SK-N-SH treated with all-trans-retinoic acid at 6 μM for 48 hours (cell line): ENCODE measurements around the gene ERN1.

Experiments used
- ATAC-seq: fragments of 200-7000 bp; cut with Tn5 transposase; 3 replicates; pipeline ENCODE4 v1.9.1; 2020; ENCODE audit warnings: mild to moderate bottlenecking, moderate library complexity
- ARNTL ChIP-seq: fragments of 450-650 bp; formaldehyde crosslinking; IDR thresholded peaks from 2 replicates; pipeline ENCODE4 v1.5.0; 2020; ENCODE audit warnings: low read depth, mild to moderate bottlenecking, moderate library complexity, borderline replicate concordance
- BACH2 ChIP-seq: fragments of 250-450 bp; sonication (Bioruptor Pico); IDR thresholded peaks from 2 replicates; pipeline ENCODE4 v1.9.0; 2021; ENCODE audit warnings: mild to moderate bottlenecking, borderline replicate concordance
- CSDC2 ChIP-seq: fragments of 250-450 bp; sonication (Bioruptor Pico); IDR thresholded peaks from 2 replicates; pipeline ENCODE4 v1.5.0; 2020; ENCODE audit warnings: mild to moderate bottlenecking, moderate library complexity
- CSRNP3 ChIP-seq: fragments of 250-450 bp; sonication (Bioruptor Pico); IDR thresholded peaks from 2 replicates; pipeline ENCODE4 v1.5.1; 2021; ENCODE audit warnings: mild to moderate bottlenecking, moderate library complexity
- ESRRG ChIP-seq: fragments of 250-450 bp; sonication (Bioruptor Pico); IDR thresholded peaks from 2 replicates; pipeline ENCODE4 v1.6.1; 2021; ENCODE audit warnings: mild to moderate bottlenecking
- GLIS3 ChIP-seq: fragments of 250-450 bp; sonication (Bioruptor Pico); IDR thresholded peaks from 2 replicates; pipeline ENCODE4 v1.5.0; 2020; ENCODE audit warnings: mild to moderate bottlenecking, moderate library complexity
- ISL1 ChIP-seq: fragments of 250-450 bp; sonication (Bioruptor Pico); IDR thresholded peaks from 2 replicates; pipeline ENCODE4 v2.1.2; 2022; ENCODE audit warnings: mild to moderate bottlenecking, moderate library complexity
- PPARA ChIP-seq: fragments of 250-450 bp; sonication (Bioruptor Pico); IDR thresholded peaks from 2 replicates; pipeline ENCODE4 v1.5.0; 2020; ENCODE audit warnings: mild to moderate bottlenecking, borderline replicate concordance
- RARB ChIP-seq: fragments of 250-450 bp; sonication (Bioruptor Pico); IDR thresholded peaks from 2 replicates; pipeline ENCODE4 v1.8.0; 2021; ENCODE audit warnings: mild to moderate bottlenecking, moderate library complexity
- SNAI2 ChIP-seq: fragments of 250-450 bp; sonication (Bioruptor Pico); IDR thresholded peaks from 2 replicates; pipeline ENCODE4 v1.5.0; 2020; ENCODE audit warnings: mild to moderate bottlenecking, moderate library complexity
- TCF4 ChIP-seq: fragments of 250-450 bp; sonication (Bioruptor Pico); IDR thresholded peaks from 2 replicates; pipeline ENCODE4 v1.8.0; 2021; ENCODE audit warnings: mild to moderate bottlenecking, moderate library complexity, borderline replicate concordance
- TOX ChIP-seq: fragments of 250-450 bp; sonication (Bioruptor Pico); IDR thresholded peaks from 2 replicates; pipeline ENCODE4 v1.8.0; 2021; ENCODE audit warnings: mild to moderate bottlenecking, moderate library complexity, borderline replicate concordance
- TSHZ2 ChIP-seq: fragments of 250-450 bp; sonication (Bioruptor Pico); IDR thresholded peaks from 2 replicates; pipeline ENCODE4 v1.5.0; 2020; ENCODE audit warnings: mild to moderate bottlenecking, moderate library complexity
- ZC3H10 ChIP-seq: fragments of 250-450 bp; sonication (Bioruptor Pico); IDR thresholded peaks from 2 replicates; pipeline ENCODE4 v1.5.1; 2021; ENCODE audit warnings: mild to moderate bottlenecking, moderate library complexity
- ZFP3 ChIP-seq: fragments of 250-450 bp; sonication (Bioruptor Pico); IDR thresholded peaks from 2 replicates; pipeline ENCODE4 v1.5.0; 2020; ENCODE audit warnings: mild to moderate bottlenecking, moderate library complexity
- ZFP30 ChIP-seq: fragments of 450-650 bp; formaldehyde crosslinking; IDR thresholded peaks from 2 replicates; pipeline ENCODE4 v1.5.0; 2022; ENCODE audit warnings: mild to moderate bottlenecking, moderate library complexity
- ZNF565 ChIP-seq: fragments of 450-650 bp; formaldehyde crosslinking; conservative IDR thresholded peaks from 2 replicates; pipeline ENCODE4 v1.5.0; 2020; ENCODE audit warnings: low read depth, mild to moderate bottlenecking, moderate library complexity
- ZNF70 ChIP-seq: fragments of 450-650 bp; formaldehyde crosslinking; IDR thresholded peaks from 2 replicates; pipeline ENCODE4 v1.5.0; 2020; ENCODE audit warnings: mild to moderate bottlenecking, moderate library complexity
- ZNF8 ChIP-seq: fragments of 450-650 bp; formaldehyde crosslinking; IDR thresholded peaks from 2 replicates; pipeline ENCODE4 v1.5.0; 2020; ENCODE audit warnings: mild to moderate bottlenecking, moderate library complexity
- TF ChIP-seq, protein P1 (sequence below): fragments of 250-450 bp; sonication (Bioruptor Pico); IDR thresholded peaks from 2 replicates; pipeline ENCODE4 v1.8.0; 2020; ENCODE audit warnings: mild to moderate bottlenecking, moderate library complexity, borderline replicate concordance

The ERN1 gene

DNA sequence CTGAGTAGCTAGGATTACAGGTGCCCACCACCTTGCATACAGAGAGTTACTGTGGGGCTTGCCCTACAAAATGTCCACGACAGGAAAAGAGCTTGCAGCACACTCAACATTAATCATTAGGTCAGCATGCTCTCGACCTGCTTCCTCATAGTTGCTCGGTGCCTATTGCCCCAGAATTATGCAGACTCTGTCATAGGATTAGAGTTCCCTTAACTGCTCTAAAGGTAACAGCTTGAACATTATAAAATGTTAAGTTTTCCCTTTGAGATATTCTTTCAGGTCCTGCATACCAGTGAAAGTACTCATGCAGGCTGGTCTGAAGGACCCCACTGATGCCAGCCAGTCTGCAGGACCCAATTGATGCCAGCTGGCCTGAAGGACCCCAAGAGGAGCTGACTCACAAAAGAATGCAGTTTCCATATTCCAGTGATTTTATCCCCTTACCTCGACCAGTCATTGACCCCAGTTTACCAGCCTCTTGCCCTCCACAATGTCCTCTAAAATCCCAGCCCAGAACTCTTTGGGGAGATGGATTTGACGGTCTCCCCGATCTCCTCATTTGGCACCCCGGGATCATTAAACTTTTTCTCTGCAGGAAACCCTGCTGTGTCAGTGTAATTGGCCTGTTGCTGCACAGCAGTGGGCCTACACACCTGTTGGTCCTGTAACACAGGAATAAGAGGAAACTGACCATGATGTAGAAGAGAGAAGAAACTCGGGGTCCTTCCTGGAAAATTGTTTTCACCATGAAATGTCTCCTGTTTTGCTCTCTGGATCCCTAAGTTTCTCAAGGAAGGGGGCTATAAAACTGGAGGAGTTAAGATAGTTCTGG lies 120.2 kb downstream of the ERN1 start:
- TF ChIP-seq RARB (CRISPR knock-in tag) (no peak), CSDC2 (CRISPR knock-in tag) (no peak), SNAI2 (CRISPR knock-in tag) (no peak), ZFP30 (CRISPR knock-in tag) (no peak), TOX (no peak), ESRRG (CRISPR knock-in tag) (no peak), ZNF565 (CRISPR knock-in tag) (no peak), ZNF70 (no peak), TCF4 (no peak), PPARA (no peak), GLIS3 (no peak), TSHZ2 (CRISPR knock-in tag) (no peak)
- ATAC-seq = peak; percentile 14

DNA sequence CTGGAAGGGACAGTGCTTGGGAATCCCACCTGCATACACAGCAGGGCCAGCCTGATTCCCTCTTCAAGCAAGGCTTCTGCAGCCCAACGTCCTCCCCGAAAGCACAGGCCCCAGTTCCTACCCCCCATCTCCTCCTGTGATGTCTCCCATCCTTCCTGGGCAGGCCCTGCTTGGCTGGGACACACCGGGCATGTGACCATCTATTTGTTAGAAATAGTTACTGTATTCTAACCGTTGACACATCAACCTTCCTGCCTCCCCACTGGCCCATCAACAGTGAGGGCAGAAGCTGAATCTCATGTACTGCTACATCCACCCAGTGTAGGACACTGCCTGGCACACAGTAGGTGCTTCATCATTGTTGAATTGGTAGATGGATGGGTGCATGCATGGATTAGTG lies 121.1 kb downstream of the ERN1 start:
- ATAC-seq = no peak
- no peak for TF ChIP-seq TOX
- TF ChIP-seq ESRRG (CRISPR knock-in tag) = no peak
- TF ChIP-seq BACH2 (CRISPR knock-in tag) = no peak
- TF ChIP-seq PPARA = no peak
- TF ChIP-seq ARNTL (CRISPR knock-in tag) = no peak
- no peak for TF ChIP-seq ZNF8
- TF ChIP-seq, protein P1, sequence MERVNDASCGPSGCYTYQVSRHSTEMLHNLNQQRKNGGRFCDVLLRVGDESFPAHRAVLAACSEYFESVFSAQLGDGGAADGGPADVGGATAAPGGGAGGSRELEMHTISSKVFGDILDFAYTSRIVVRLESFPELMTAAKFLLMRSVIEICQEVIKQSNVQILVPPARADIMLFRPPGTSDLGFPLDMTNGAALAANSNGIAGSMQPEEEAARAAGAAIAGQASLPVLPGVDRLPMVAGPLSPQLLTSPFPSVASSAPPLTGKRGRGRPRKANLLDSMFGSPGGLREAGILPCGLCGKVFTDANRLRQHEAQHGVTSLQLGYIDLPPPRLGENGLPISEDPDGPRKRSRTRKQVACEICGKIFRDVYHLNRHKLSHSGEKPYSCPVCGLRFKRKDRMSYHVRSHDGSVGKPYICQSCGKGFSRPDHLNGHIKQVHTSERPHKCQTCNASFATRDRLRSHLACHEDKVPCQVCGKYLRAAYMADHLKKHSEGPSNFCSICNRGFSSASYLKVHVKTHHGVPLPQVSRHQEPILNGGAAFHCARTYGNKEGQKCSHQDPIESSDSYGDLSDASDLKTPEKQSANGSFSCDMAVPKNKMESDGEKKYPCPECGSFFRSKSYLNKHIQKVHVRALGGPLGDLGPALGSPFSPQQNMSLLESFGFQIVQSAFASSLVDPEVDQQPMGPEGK (CRISPR knock-in tag) = no peak
- TF ChIP-seq, all 23 proteins: peak for 0

DNA sequence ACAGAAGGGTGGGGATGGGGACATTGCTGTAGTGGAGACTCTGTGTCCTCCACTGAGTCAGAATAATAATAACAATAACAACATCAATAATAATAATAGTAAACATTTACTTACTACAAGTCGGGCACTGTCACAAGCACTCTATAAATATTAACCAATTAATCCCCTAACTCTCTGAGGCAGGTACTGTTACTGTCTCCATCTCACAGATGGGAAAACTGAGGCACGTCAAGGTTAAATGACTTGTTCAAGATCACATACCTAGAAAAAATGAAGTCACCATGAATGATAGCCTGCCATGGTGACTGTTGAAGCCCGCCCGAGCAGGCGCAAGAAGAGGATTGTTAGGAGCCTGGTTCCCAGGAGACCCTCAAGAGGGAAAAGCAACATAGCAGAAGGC lies 121.6 kb downstream of the ERN1 start:
- TF ChIP-seq ZNF70 (no peak), CSDC2 (CRISPR knock-in tag) (no peak), TCF4 (no peak), TSHZ2 (CRISPR knock-in tag) (no peak), PPARA (no peak), ZNF565 (CRISPR knock-in tag) (no peak), ZFP30 (CRISPR knock-in tag) (no peak), TOX (no peak), SNAI2 (CRISPR knock-in tag) (no peak), GLIS3 (no peak)
- TF ChIP-seq, all 23 proteins: peak for 0
- ATAC-seq = no peak

- TF ChIP-seq ISL1 (CRISPR knock-in tag) (no peak), SNAI2 (CRISPR knock-in tag) (no peak), ZFP3 (CRISPR knock-in tag) (no peak), TOX (no peak), RARB (CRISPR knock-in tag) (no peak), PPARA (no peak), CSRNP3 (CRISPR knock-in tag) (no peak), GLIS3 (no peak), TCF4 (no peak), ZC3H10 (CRISPR knock-in tag) (no peak), TSHZ2 (CRISPR knock-in tag) (no peak), ZFP30 (CRISPR knock-in tag) (no peak), BACH2 (CRISPR knock-in tag) (no peak)
- TF ChIP-seq, protein P1 (CRISPR knock-in tag) = no peak
- ATAC-seq = no peak
These were observed 122.1 kb downstream of the ERN1 start for GRCh38 chr17:64007838-64008282.
